Measurements from ENCODE around the gene DYNLT4.

Gene DYNLT4

DNA sequence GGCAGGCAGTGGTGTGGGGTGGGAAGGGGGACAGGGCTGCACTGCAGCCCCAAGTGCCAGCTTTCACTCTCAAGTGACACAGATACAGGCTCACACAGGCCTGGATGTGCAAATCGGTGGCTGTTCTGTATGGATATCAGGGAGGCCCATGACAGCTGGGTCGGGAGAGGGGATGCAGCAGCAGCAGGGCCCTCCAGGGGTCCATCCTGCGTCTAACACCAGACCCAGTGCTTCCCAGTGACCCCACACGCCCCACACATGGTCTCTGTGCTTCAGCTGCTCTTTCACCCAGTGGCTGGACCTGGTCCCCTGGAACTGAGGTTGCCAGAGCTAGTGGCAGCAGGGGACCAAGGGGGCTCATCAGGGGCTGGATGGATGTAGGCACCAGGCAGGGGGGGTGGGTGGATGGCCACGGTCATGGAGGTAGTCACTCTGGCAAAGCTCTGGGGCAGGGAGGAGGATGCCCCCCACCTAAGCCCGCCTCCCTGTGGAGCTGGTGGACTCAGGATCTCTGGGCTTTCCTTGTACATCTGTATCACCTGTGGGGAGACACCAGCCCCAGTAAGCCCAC, 15.1 kb upstream of the DYNLT4 start:
- DNase-seq (ENCODE audit: extremely low spot score): no peak
- ChIA-PET POLR2A (interaction anchor here (0.8 to 6.8 kb wide), 9 partner anchors 9 to 103 kb away, joined by 3 to 137 read pairs (median 10); partner anchors contain the start of genes BTBD19, DYNLT4, PLK3 and RNU5D-1), CTCF (interaction anchor here (0.6 to 1.3 kb wide), 3 partner anchors 20 to 525 kb away, joined by 3 read pairs; partner anchors contain the start of gene UROD)
- TF ChIP-seq SUZ12 (IDR thresholded peaks at IDR 0.05) (no peak), FOXK2 (IDR thresholded peaks at IDR 0.05) (no peak), L3MBTL2 (conservative IDR thresholded peaks at IDR 0.05) (no peak), FOXM1 (IDR thresholded peaks at IDR 0.05; ENCODE audit: borderline replicate concordance) (no peak), ELF4 (IDR thresholded peaks at IDR 0.05) (no peak), LEF1 (IDR thresholded peaks at IDR 0.05; ENCODE audit: borderline replicate concordance) (no peak), FOXA1 (IDR thresholded peaks at IDR 0.05) (no peak)

DNA sequence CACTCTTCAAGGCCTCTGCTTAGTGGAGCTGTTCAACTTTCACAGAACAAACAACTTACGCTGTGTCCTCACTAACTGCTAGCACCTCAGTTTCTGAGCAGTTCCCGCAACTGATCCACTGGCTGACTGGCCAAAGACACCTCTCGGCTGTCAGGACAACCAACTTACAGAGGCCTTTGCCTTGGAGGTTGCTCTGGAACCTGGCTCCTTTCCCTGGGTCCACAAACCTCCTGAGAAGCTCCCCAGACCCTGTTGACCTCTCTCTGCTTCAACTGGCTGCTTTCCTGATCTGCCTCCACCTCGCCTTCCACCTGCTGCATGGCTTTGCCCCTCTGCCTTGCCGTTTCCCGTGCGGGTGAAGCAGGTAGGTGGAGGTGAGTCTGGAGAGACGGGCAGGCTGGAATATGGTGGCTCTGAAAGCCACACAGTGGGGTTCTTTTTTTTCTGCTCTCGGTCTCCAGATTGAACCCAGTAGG, 14.1 kb upstream of the DYNLT4 start:
- no peak for TF ChIP-seq ELF4 (IDR thresholded peaks at IDR 0.05)
- TF ChIP-seq FOXM1 (IDR thresholded peaks at IDR 0.05; ENCODE audit: borderline replicate concordance): no peak
- TF ChIP-seq CTBP1 (IDR thresholded peaks at IDR 0.05; ENCODE audit: borderline replicate concordance): no peak
- CTCF ChIA-PET: interaction anchor here (0.6 to 0.9 kb wide), 4 partner anchors 9 to 526 kb away, joined by 3 to 4 read pairs (median 3); no protein-coding TSS in a partner anchor
- POLR2A ChIA-PET: interaction anchor here (0.8 to 6.8 kb wide), 10 partner anchors 10 to 482 kb away, joined by 3 to 137 read pairs (median 7); partner anchors contain the start of genes BTBD19, DYNLT4, PLK3 and PTCH2
- DNase-seq (ENCODE audit: extremely low spot score): no peak

DNA sequence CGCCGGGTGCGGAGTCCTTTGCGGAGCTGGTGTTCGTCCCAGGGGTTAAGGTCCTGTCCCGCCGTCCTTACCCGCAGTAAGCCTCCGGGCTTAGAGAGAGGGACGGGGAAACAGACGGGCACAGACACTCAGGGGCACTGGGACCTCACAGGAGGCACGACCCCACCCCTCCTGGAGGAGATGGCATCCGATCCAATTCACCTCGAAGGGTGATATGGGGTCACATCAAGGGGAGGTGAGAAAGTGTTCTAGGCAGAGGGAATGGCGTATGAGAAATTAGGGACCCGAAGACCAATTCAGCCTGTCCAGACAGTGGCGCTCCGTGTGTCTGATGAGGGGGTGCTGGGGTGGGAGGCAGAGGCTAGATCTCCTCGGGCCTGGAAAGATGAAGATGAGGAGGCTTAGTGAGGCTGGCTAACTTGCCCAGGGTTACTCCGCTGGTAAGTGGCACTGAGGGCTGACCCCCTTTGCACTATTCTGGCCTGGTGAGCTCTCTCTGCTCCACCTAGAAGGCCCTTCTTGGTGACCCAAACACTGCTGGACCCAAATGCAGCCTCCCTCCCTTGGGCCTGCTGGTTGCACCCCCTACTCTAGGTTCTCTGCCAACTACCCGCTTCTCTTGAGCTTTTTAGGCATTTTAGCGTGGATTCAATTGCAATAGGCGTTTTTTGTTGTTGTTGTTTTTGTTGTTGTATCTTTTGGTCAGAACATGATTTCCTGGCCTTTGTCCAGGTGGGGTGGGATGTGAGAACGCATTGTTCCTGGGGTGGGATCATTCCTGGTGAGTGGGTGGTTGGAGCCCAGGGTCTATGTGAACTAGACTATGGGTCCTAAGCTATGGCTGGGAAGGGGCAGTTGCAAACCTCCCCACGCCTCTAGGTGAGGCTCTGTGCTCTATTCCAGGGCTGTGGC, 13.4 kb upstream of the DYNLT4 start:
- DNase-seq (ENCODE audit: extremely low spot score): no peak
- CTCF ChIA-PET: interaction anchor here (0.7 to 1.4 kb wide), 5 partner anchors 9 to 27 kb away, joined by 3 to 8 read pairs (median 4); partner anchors contain the start of gene PLK3
- TF ChIP-seq ELF4 (IDR thresholded peaks at IDR 0.05) (no peak), BHLHE40 (IDR thresholded peaks at IDR 0.05; ENCODE audit: borderline replicate concordance) (no peak), HDGF (IDR thresholded peaks at IDR 0.05; ENCODE audit: borderline replicate concordance) (no peak), PKNOX1 (IDR thresholded peaks at IDR 0.05) (no peak), CTBP1 (IDR thresholded peaks at IDR 0.05; ENCODE audit: borderline replicate concordance) (no peak), LEF1 (IDR thresholded peaks at IDR 0.05; ENCODE audit: borderline replicate concordance) (no peak), FOXM1 (IDR thresholded peaks at IDR 0.05; ENCODE audit: borderline replicate concordance) (no peak), NFRKB (IDR thresholded peaks at IDR 0.05) (no peak), L3MBTL2 (conservative IDR thresholded peaks at IDR 0.05) (no peak), ZNF384 (IDR thresholded peaks at IDR 0.05) (no peak)
- POLR2A ChIA-PET: interaction anchor here (1.0 to 6.8 kb wide), 10 partner anchors 10 to 520 kb away, joined by 3 to 137 read pairs (median 9); partner anchors contain the start of genes BTBD19, DYNLT4, EIF2B3 and MUTYH

GRCh38 chr1:44819608-44820327, 12.6 kb upstream of the DYNLT4 start:
- ChIA-PET CTCF (interaction anchor here (0.6 to 1.4 kb wide), 5 partner anchors 20 to 574 kb away, joined by 3 to 8 read pairs (median 4); partner anchors contain the start of gene PLK3), POLR2A (interaction anchor here (0.6 to 6.8 kb wide), 37 partner anchors 11 to 1113 kb away, joined by 3 to 137 read pairs (median 4); partner anchors contain the start of genes BEST4, BTBD19, DYNLT4 and EIF2B3)
- TF ChIP-seq NFRKB (IDR thresholded peaks at IDR 0.05) (peak; percentile 60; the same call in 1 of the 2 replicates), SUZ12 (IDR thresholded peaks at IDR 0.05) (peak; percentile 78), ELF4 (IDR thresholded peaks at IDR 0.05) (peak; percentile 99), FOXK2 (IDR thresholded peaks at IDR 0.05) (peak; percentile 65; the same call in 1 of the 2 replicates), CTBP1 (IDR thresholded peaks at IDR 0.05; ENCODE audit: borderline replicate concordance) (peak; percentile 48), SP1 (IDR thresholded peaks at IDR 0.05) (no peak), ARNT (IDR thresholded peaks at IDR 0.05) (peak; percentile 65; the same call in 1 of the 2 replicates), L3MBTL2 (conservative IDR thresholded peaks at IDR 0.05) (no peak), PKNOX1 (IDR thresholded peaks at IDR 0.05) (peak; percentile 75), FOXA1 (IDR thresholded peaks at IDR 0.05) (no peak), HDGF (IDR thresholded peaks at IDR 0.05; ENCODE audit: borderline replicate concordance) (no peak), TARDBP (IDR thresholded peaks at IDR 0.05) (peak; percentile 70; the same call in 1 of the 2 replicates), ZNF384 (IDR thresholded peaks at IDR 0.05) (no peak), BHLHE40 (IDR thresholded peaks at IDR 0.05; ENCODE audit: borderline replicate concordance) (peak; percentile 46; the same call in 1 of the 2 replicates), FOXM1 (IDR thresholded peaks at IDR 0.05; ENCODE audit: borderline replicate concordance) (peak; percentile 38; the same call in 1 of the 2 replicates), LEF1 (IDR thresholded peaks at IDR 0.05; ENCODE audit: borderline replicate concordance) (no peak)
- DNase-seq (ENCODE audit: extremely low spot score): peak; percentile 85

DNA sequence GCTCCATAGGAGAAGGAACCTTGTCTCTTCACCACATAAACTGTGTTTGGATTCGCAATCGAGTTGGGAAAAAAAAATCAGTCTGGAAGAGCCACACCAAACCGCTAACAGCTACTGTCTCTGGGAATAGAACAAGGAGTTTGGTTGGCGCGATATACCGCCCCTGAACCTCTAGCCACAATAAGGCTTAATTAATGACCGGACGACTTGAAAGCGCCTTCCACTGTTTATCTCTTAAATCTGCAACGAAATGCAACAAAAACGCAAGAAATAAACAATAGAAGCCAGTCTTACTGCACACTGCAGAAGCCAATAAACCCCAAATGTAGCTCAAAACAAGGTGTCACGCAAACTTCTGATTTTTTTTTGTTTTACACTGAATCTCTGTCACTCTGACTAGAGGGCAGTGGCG, 12.1 kb upstream of the DYNLT4 start:
- TF ChIP-seq BHLHE40 (IDR thresholded peaks at IDR 0.05; ENCODE audit: borderline replicate concordance): no peak; the same call in 1 of the 2 replicates
- no peak; the same call in 1 of the 2 replicates for TF ChIP-seq ARNT (IDR thresholded peaks at IDR 0.05)
- TF ChIP-seq NFRKB (IDR thresholded peaks at IDR 0.05): no peak
- TF ChIP-seq SUZ12 (IDR thresholded peaks at IDR 0.05): no peak
- no peak for TF ChIP-seq SP1 (IDR thresholded peaks at IDR 0.05)
- peak; percentile 75; the same call in 1 of the 2 replicates for TF ChIP-seq ZNF384 (IDR thresholded peaks at IDR 0.05)
- ChIA-PET POLR2A (interaction anchor here (0.6 to 6.8 kb wide), 34 partner anchors 11 to 1112 kb away, joined by 3 to 137 read pairs (median 4); partner anchors contain the start of genes BEST4, BTBD19, DYNLT4 and EIF2B3), CTCF (interaction anchor here (0.6 to 1.4 kb wide), 6 partner anchors 19 to 574 kb away, joined by 3 to 8 read pairs (median 4); partner anchors contain the start of gene PLK3)
- DNase-seq (ENCODE audit: extremely low spot score): peak; percentile 34

Data from HEK293T (cell line).